Endodermal cell (in vitro differentiated cells): Measurements from ENCODE around the gene IMMP1L. TPM values are rescaled to one million over a fixed set of nuclear protein-coding genes. Genes with fewer than 3 reads are reported as not detected.

ENCODE experiments used
- DNase-seq: peaks from one replicate; pipeline ENCODE4 v3.0.0-alpha.2; 2017
- H3K27ac ChIP-seq: 2 replicates; pipeline ENCODE4 v1.5.1; 2013; ENCODE audit warnings: mild to moderate bottlenecking, low read depth, low read length, moderate library complexity
- H3K27me3 ChIP-seq: 2 replicates; pipeline ENCODE4 v1.6.1; 2013; ENCODE audit warnings: mild to moderate bottlenecking, low read length, moderate library complexity; ENCODE audit not compliant: insufficient read depth, control insufficient read depth, poor library complexity, severe bottlenecking
- H3K36me3 ChIP-seq: 2 replicates; pipeline ENCODE4 v1.7.0; 2013; ENCODE audit warnings: mild to moderate bottlenecking, low read length, moderate library complexity; ENCODE audit not compliant: control insufficient read depth, insufficient read depth
- H3K4me1 ChIP-seq: one replicate; pipeline ENCODE4 v1.7.0; 2013; ENCODE audit warnings: low read length; ENCODE audit not compliant: control insufficient read depth, insufficient read depth
- H3K4me3 ChIP-seq: 2 replicates; pipeline ENCODE4 v1.5.1; 2013; ENCODE audit warnings: mild to moderate bottlenecking, low read length, moderate library complexity
- H3K9ac ChIP-seq: 2 replicates; pipeline ENCODE4 v1.6.1; 2013; ENCODE audit warnings: mild to moderate bottlenecking, low read length, moderate library complexity; ENCODE audit not compliant: poor library complexity, severe bottlenecking; ENCODE audit errors: extremely low read depth
- H3K9me3 ChIP-seq: 2 replicates; pipeline ENCODE4 v1.6.1; 2013; ENCODE audit warnings: mild to moderate bottlenecking, low read length, moderate library complexity; ENCODE audit not compliant: control insufficient read depth
- H3K27ac Mint-ChIP-seq: 2 replicates; pipeline ENCODE4 v1.8.0; 2020; ENCODE audit warnings: mixed read lengths
- H3K27me3 Mint-ChIP-seq: 2 replicates; pipeline ENCODE4 v1.8.0; 2021; ENCODE audit warnings: mild to moderate bottlenecking, mixed read lengths; ENCODE audit not compliant: insufficient read depth
- H3K36me3 Mint-ChIP-seq: 2 replicates; pipeline ENCODE4 v1.8.0; 2020; ENCODE audit warnings: low read depth, mixed read lengths
- H3K4me1 Mint-ChIP-seq: 2 replicates; pipeline ENCODE4 v1.8.0; 2020; ENCODE audit warnings: mixed read lengths
- H3K4me3 Mint-ChIP-seq: 2 replicates; pipeline ENCODE4 v1.8.0; 2020; ENCODE audit warnings: mild to moderate bottlenecking, moderate library complexity, mixed read lengths
- H3K9me3 Mint-ChIP-seq: 2 replicates; pipeline ENCODE4 v1.8.0; 2020; ENCODE audit warnings: mild to moderate bottlenecking, mixed read lengths
- CTCF ChIP-seq: fragments of 200-600 bp; sonication (generic); conservative IDR thresholded peaks from 2 replicates; pipeline ENCODE4 v1.5.0; 2021; ENCODE audit warnings: antibody characterized with exemption, mild to moderate bottlenecking
- WGBS, 2 experiments: methylation state at CpG; one replicate each; pipeline versions ENCODE4 v1.1.5 to v1.1.7; 2013; ENCODE audit warnings: missing lambda C conversion rate in 2 of 2, mixed read lengths in 1 of 2; ENCODE audit not compliant: insufficient coverage in 1 of 2, insufficient read length in 1 of 2; 5-methylcytosine and 5-hydroxymethylcytosine counted together
- total RNA-seq, 2 donors: library from RNA; stranded (reverse); fragmentation: NEBNext Ultra II Directional in 1 of 2; extraction: Animal tissue kit (Norgen Biotek cat#: 25700) in 1 of 2; gene quantifications; 2 replicates in 1 of 2; 3 replicates in 1 of 2; pipeline ENCODE4 v1.2.1, GENCODE V29; 2021

Gene IMMP1L
- total RNA-seq, 2 donors from 2014 or later = 28.9 to 44.9 TPM

DNA sequence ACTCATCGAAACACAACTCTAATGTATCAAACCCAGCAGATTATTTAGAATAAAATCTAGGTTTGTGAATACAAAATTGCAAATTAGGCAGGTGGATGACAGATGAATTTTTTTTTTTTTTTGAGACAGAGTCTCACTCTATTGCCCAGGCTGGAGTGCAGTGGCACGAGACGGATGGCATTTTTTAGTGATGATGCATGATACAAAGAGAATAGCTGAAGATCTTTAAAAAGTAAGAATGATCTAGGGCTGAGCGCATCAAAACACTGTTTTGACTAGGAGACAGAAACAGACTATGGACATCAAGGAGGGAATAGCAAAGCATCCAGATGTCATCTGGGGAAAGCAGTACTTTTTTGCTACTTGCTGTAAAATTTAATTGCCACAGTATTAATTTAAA lies 63.8 kb downstream of the IMMP1L start:
- Histone ChIP-seq H3K9me3 (no peaks in the 10 kb centered on the region), H3K4me3 (no peak overlapping the region), H3K27me3 (no peaks in the 10 kb centered on the region), H3K36me3 (peaks cover 14% of the 10 kb centered on the region), H3K27ac (no peak overlapping the region), H3K9ac (no peak overlapping the region), H3K4me1 (peaks cover 5% of the 10 kb centered on the region)
- H3K27me3 Mint-ChIP-seq = no peaks in the 10 kb centered on the region
- no peak overlapping the region for H3K27ac Mint-ChIP-seq
- peaks cover 8% of the 10 kb centered on the region for H3K36me3 Mint-ChIP-seq
- DNase-seq = no peak
- no peak overlapping the region for H3K4me3 Mint-ChIP-seq
- H3K9me3 Mint-ChIP-seq = no peaks in the 10 kb centered on the region
- WGBS, 2 experiments = 92 to 97% methylated on average over 2 to 3 of the region's 4 CpGs
- no peak for TF ChIP-seq CTCF
- peaks cover 18% of the 10 kb centered on the region for H3K4me1 Mint-ChIP-seq

- Histone ChIP-seq H3K9me3 (no peaks in the 10 kb centered on the region), H3K27me3 (no peaks in the 10 kb centered on the region), H3K27ac (no peak overlapping the region), H3K4me3 (no peak overlapping the region), H3K9ac (no peak overlapping the region), H3K36me3 (peaks cover 9% of the 10 kb centered on the region), H3K4me1 (peaks cover 5% of the 10 kb centered on the region)
- Mint-ChIP-seq H3K9me3 (no peaks in the 10 kb centered on the region), H3K36me3 (peaks cover 8% of the 10 kb centered on the region), H3K4me1 (peaks cover 22% of the 10 kb centered on the region), H3K4me3 (no peak overlapping the region), H3K27ac (no peak overlapping the region), H3K27me3 (no peaks in the 10 kb centered on the region)
- 61% methylated on average over 3 of the region's 3 CpGs; no CpG with 5 or more reads in 1 of the 2 experiments for WGBS, 2 experiments
- no peak for TF ChIP-seq CTCF
- peak; percentile 41 for DNase-seq
Observed at GRCh38 chr11:31443802-31444201, 65.6 kb downstream of the IMMP1L start.

DNA sequence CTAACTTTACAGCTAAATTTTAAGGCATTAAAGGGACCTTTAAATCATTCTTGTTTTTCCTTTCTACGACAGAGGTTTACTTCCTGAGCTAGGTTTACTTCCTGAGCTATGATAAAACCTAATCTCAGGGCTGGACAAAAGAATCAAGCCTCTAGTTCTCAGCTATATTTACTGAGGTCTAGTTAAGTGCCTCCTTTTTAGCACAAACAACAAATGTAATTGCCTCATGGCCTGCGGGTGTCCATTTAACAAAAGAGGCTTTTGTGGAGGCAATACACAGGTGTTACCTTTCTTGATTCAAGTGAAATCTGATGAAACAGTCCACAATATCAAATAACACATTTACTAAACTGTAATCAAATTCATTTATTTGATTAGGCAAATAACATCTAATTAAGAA lies 67.3 kb downstream of the IMMP1L start:
- DNase-seq = no peak
- Histone ChIP-seq H3K27me3 (no peaks in the 10 kb centered on the region), H3K27ac (no peak overlapping the region), H3K4me1 (peaks cover 5% of the 10 kb centered on the region), H3K9ac (no peak overlapping the region), H3K9me3 (no peaks in the 10 kb centered on the region), H3K4me3 (no peak overlapping the region), H3K36me3 (peaks cover 6% of the 10 kb centered on the region)
- H3K9me3 Mint-ChIP-seq = no peaks in the 10 kb centered on the region
- H3K4me1 Mint-ChIP-seq = peaks cover 22% of the 10 kb centered on the region
- H3K36me3 Mint-ChIP-seq = peaks cover 4% of the 10 kb centered on the region
- TF ChIP-seq CTCF = no peak
- H3K27me3 Mint-ChIP-seq = no peaks in the 10 kb centered on the region
- H3K27ac Mint-ChIP-seq = no peak overlapping the region
- WGBS, 2 experiments = 64 to 71% methylated on average over 2 of the region's 2 CpGs
- no peak overlapping the region for H3K4me3 Mint-ChIP-seq
